HG03439 (cell line): Measurements from ENCODE around the gene ARAP1.

Experiments
- ATAC-seq: cut with Tn5 transposase; IDR thresholded peaks from one replicate; pipeline ENCODE4 v1.9.1; 2021; ENCODE audit warnings: mild to moderate bottlenecking, moderate library complexity; ENCODE audit not compliant: unreplicated experiment

The ARAP1 gene

GRCh38 chr11:72642043-72642883 is 109.9 kb downstream of the ARAP1 start:
- ATAC-seq: peak; percentile 10

GRCh38 chr11:72641522-72642042 is 110.6 kb downstream of the ARAP1 start:
- no peak for ATAC-seq

- no peak for ATAC-seq
Measured at GRCh38 chr11:72639502-72640375, 112.5 kb downstream of the ARAP1 start.

GRCh38 chr11:72637926-72638325 is 114.3 kb downstream of the ARAP1 start:
- ATAC-seq: no peak

GRCh38 chr11:72637198-72637597 is 115.0 kb downstream of the ARAP1 start:
- ATAC-seq: no peak

GRCh38 chr11:72636376-72636775 is 115.8 kb downstream of the ARAP1 start:
- ATAC-seq: no peak

GRCh38 chr11:72635933-72636332 is 116.3 kb downstream of the ARAP1 start:
- no peak for ATAC-seq

- no peak for ATAC-seq
Measured at GRCh38 chr11:72635309-72635915, 116.8 kb downstream of the ARAP1 start.
